Activated T-cell treated with anti-CD3 and anti-CD28 coated beads, Interleukin-2, amount 50 U/mL, for 1 hour (primary cell): ENCODE measurements around the gene FAM107B.
"Not testable (repeated sequence)": the region's sequence is repeated elsewhere in the genome, so short reads cannot be mapped to it uniquely, and the experiment has no call there.

Source experiments
- DNase-seq: peaks from one replicate; pipeline ENCODE4 v3.0.0-alpha.2; 2020

FAM107B gene

GRCh38 chr10:14731875-14732512 lies 42.7 kb downstream of the FAM107B start:
- DNase-seq: no peak

- no peak for DNase-seq
Observed at GRCh38 chr10:14728346-14728745, 46.4 kb downstream of the FAM107B start.

- no peak for DNase-seq
Observed at GRCh38 chr10:14727924-14728323, 46.8 kb downstream of the FAM107B start.

GRCh38 chr10:14727465-14727864 lies 47.2 kb downstream of the FAM107B start:
- no peak for DNase-seq

- DNase-seq: no peak
Observed at GRCh38 chr10:14724931-14725330, 49.8 kb downstream of the FAM107B start.

GRCh38 chr10:14723052-14723689 lies 51.5 kb downstream of the FAM107B start:
- peak; percentile 25 for DNase-seq

GRCh38 chr10:14717552-14717951 lies 57.1 kb downstream of the FAM107B start:
- no peak for DNase-seq

GRCh38 chr10:14712991-14713424 lies 61.7 kb downstream of the FAM107B start:
- DNase-seq: no peak

GRCh38 chr10:14709344-14709743 lies 65.4 kb downstream of the FAM107B start:
- not testable (repeated sequence) for DNase-seq

- no peak for DNase-seq
Observed at GRCh38 chr10:14707481-14707880, 67.2 kb downstream of the FAM107B start.

GRCh38 chr10:14705548-14706230 lies 69.0 kb downstream of the FAM107B start:
- no peak for DNase-seq

GRCh38 chr10:14703631-14704001 lies 71.1 kb downstream of the FAM107B start:
- no peak for DNase-seq

- DNase-seq: no peak
Observed at GRCh38 chr10:14701466-14701865, 73.2 kb downstream of the FAM107B start.

GRCh38 chr10:14700546-14700945 lies 74.2 kb downstream of the FAM107B start:
- no peak for DNase-seq

- DNase-seq: no peak
Observed at GRCh38 chr10:14699482-14699881, 75.2 kb downstream of the FAM107B start.

- no peak for DNase-seq
Observed at GRCh38 chr10:14698829-14699170, 75.9 kb downstream of the FAM107B start.

- DNase-seq: no peak
Observed at GRCh38 chr10:14698111-14698828, 76.4 kb downstream of the FAM107B start.

- DNase-seq: no peak
Observed at GRCh38 chr10:14697281-14697680, 77.4 kb downstream of the FAM107B start.

GRCh38 chr10:14696821-14697220 lies 77.9 kb downstream of the FAM107B start:
- no peak for DNase-seq

GRCh38 chr10:14695847-14696480 lies 78.7 kb downstream of the FAM107B start:
- DNase-seq: no peak

- DNase-seq: no peak
Observed at GRCh38 chr10:14693891-14694290, 80.8 kb downstream of the FAM107B start.

GRCh38 chr10:14692344-14693076 lies 82.2 kb downstream of the FAM107B start:
- no peak for DNase-seq
